ENCODE data around the gene DLGAP4.

DLGAP4 gene

GRCh38 chr20:36565520-36565919 is 259.4 kb downstream of the DLGAP4 start:
- no peak for TF ChIP-seq CTCF (IDR thresholded peaks at IDR 0.05; ENCODE audit: insufficient read depth, low read length, missing control alignments)
- no peak for DNase-seq (ENCODE audit: low read depth, low spot score)
- POLR2A ChIA-PET, result no interaction called here
- CTCF ChIA-PET, result interaction anchor here (0.7 to 1.2 kb wide), 4 partner anchors 16 to 189 kb away, joined by 3 to 4 read pairs (median 3); no protein-coding TSS in a partner anchor
- no peak overlapping the region for H3K4me3 ChIP-seq (ENCODE audit: low read depth, low read length)

GRCh38 chr20:36569847-36570429 is 263.8 kb downstream of the DLGAP4 start:
- no peak overlapping the region for H3K4me3 ChIP-seq (ENCODE audit: low read depth, low read length)
- DNase-seq (ENCODE audit: low read depth, low spot score), result no peak
- ChIA-PET POLR2A (interaction anchor here (0.8 kb wide), 2 partner anchors 17 to 19 kb away, joined by 3 to 4 read pairs; no protein-coding TSS in a partner anchor), CTCF (interaction anchor here (0.9 to 7.8 kb wide), 4 partner anchors 11 to 185 kb away, joined by 3 to 48 read pairs (median 22); partner anchors contain the start of gene RAB5IF)
- no peak for TF ChIP-seq CTCF (IDR thresholded peaks at IDR 0.05; ENCODE audit: insufficient read depth, low read length, missing control alignments)

- no peak for TF ChIP-seq CTCF (IDR thresholded peaks at IDR 0.05; ENCODE audit: insufficient read depth, low read length, missing control alignments)
- CTCF ChIA-PET, result interaction anchor here (0.7 to 7.8 kb wide), 4 partner anchors 10 to 41 kb away, joined by 3 to 48 read pairs (median 22); partner anchors contain the start of gene RAB5IF
- POLR2A ChIA-PET, result interaction anchor here (0.9 kb wide), 1 partner anchor 18 kb away, joined by 3 read pairs; no protein-coding TSS in a partner anchor
- H3K4me3 ChIP-seq (ENCODE audit: low read depth, low read length), result no peak overlapping the region
- DNase-seq (ENCODE audit: low read depth, low spot score), result no peak
These were observed 265.7 kb downstream of the DLGAP4 start for GRCh38 chr20:36571564-36572504.

GRCh38 chr20:36572701-36573102 is 266.6 kb downstream of the DLGAP4 start:
- POLR2A ChIA-PET, result interaction anchor here (1.0 kb wide), 1 partner anchor 20 kb away, joined by 3 read pairs; no protein-coding TSS in a partner anchor
- no peak for TF ChIP-seq CTCF (IDR thresholded peaks at IDR 0.05; ENCODE audit: insufficient read depth, low read length, missing control alignments)
- no peak for DNase-seq (ENCODE audit: low read depth, low spot score)
- CTCF ChIA-PET, result interaction anchor here (1.0 to 7.8 kb wide), 4 partner anchors 14 to 40 kb away, joined by 3 to 48 read pairs (median 22); partner anchors contain the start of gene RAB5IF
- H3K4me3 ChIP-seq (ENCODE audit: low read depth, low read length), result peak overlapping the region; percentile 54

GRCh38 chr20:36573103-36573797 is 267.1 kb downstream of the DLGAP4 start, which contains the start of gene TGIF2:
Gene TGIF2 (plus strand): TSS chr20:36573597. CDS start chr20:36578775, 5,178 bp downstream.
- TF ChIP-seq CTCF (IDR thresholded peaks at IDR 0.05; ENCODE audit: insufficient read depth, low read length, missing control alignments), result no peak
- peak within 1 kb of the TSS; percentile 70 for H3K4me3 ChIP-seq (ENCODE audit: low read depth, low read length)
- DNase-seq (ENCODE audit: low read depth, low spot score), result no peak
- ChIA-PET POLR2A (interaction anchor here (0.5 to 1.0 kb wide), 2 partner anchors 20 to 314 kb away, joined by 3 read pairs; no protein-coding TSS in a partner anchor), CTCF (interaction anchor here (1.0 to 7.8 kb wide), 5 partner anchors 15 to 40 kb away, joined by 3 to 48 read pairs (median 3); partner anchors contain the start of gene RAB5IF)

Data from AG04449 (cell line).